GM15510 (cell line): ENCODE measurements around the gene CCDC185.

ENCODE experiments used
- POLR2A ChIP-seq: IDR thresholded peaks from 3 replicates; pipeline ENCODE4 v1.6.1; 2011; ENCODE audit warnings: borderline replicate concordance; ENCODE audit not compliant: insufficient read length; ENCODE audit errors: extremely low read depth

The CCDC185 gene

DNA sequence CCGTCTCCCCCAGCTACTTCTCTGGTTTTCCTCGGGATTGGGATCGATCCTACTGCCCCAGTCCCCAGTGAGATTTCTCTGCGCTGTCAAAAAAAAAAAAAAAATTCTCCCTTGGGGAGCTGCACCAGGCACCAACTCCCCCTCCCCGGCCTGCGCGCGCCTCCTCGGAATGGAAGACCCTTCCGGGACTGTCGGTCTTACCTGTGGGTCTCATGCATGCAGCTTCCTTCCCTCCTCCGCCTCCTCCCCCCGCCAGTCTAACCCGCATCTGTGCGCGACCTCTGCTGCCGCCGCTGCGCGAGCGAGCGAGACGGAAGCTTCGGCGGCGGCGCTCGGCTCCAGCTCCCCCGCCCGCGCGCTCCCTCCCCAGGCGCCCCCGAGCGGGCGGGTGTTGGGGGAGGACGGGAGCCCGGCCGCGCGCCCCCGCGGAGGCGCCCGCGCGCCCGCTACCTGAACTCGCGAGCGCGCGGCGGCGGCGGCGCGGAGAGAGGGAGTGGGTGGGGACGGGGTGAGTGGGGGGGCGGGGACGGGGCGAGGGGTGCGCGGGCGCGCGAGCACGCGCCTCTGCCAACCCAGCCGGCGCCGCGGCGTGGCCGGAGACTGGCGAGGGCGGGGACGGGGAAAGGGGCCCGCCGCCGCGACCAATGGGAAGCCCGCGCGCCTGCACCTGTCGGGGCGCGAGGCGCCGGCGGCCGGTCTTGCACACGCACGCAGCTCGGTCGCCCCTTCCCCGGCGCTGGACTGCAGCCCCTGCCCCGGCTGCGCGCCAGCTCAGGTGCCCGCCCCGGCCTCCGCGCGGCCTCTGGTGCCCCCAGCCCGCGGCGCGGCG, 29.1 kb upstream of the CCDC185 start, which contains the start of gene SUSD4:
Gene SUSD4, minus strand, starts transcription at position 321 of the 829 bp plus-strand sequence. CDS start 751 bp downstream, outside the sequence.
- no peak for TF ChIP-seq POLR2A

DNA sequence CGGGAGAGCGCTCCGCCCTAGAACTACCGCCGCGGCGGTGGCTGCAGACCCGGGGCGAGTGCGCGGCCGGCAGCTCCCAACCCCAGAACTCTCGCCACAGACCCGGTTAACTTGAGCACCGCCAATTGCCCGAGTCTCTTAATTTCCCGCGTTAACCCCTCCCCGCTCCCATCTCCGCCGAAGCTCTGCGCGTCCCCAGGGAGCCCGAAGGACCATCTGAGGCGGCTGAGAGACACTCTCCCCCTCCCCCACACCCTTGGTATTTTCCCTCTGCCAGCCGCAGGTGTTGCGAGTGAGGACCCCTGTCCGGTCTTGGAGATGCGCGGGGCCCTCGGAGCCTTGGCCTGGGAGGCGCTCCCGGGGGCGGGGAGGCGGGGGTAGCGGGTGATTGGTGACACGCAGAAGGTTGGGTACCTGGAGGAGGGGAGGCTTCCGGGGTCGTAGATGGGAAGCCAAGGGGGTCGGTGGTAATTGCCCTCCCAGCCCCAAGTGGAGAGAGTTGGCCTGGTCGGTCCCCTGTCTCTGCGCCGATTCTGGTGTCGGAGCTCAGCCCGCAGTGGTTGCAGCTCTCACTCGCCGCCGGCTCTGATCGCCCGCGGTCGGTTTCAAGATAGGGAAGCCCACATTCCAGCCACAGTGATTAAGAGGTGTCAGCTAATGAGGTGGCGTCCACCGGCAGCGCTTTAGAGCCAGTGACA, 28.4 kb upstream of the CCDC185 start:
- TF ChIP-seq POLR2A: no peak

DNA sequence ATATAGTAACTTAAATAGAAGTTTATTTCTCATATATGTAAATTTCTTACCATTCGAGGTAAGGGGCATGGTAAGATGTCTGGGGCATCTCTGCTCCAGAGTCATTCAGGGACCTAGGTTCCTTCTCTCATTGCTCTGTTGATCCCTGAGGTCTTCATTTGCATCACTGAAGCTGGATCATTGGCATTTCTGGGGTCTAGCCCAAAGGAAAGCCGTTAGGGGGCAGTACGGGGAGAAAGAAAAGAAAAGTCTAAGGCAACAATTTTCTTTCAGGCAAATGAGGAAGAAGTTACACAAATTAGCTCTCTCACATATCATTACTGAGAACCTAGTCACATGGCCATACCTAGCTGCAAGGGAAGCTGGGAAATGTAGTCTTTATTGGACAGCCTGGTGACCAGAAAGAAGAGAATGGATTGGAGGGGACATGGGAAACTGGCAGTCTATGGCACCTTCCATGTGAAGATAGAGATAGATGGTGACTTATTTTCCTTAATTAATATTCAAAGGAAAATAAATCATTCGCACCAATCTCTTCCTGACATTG, 19.1 kb upstream of the CCDC185 start:
- no peak for TF ChIP-seq POLR2A

- no peak for TF ChIP-seq POLR2A
These were observed 14.5 kb upstream of the CCDC185 start for GRCh38 chr1:223378754-223379153.

DNA sequence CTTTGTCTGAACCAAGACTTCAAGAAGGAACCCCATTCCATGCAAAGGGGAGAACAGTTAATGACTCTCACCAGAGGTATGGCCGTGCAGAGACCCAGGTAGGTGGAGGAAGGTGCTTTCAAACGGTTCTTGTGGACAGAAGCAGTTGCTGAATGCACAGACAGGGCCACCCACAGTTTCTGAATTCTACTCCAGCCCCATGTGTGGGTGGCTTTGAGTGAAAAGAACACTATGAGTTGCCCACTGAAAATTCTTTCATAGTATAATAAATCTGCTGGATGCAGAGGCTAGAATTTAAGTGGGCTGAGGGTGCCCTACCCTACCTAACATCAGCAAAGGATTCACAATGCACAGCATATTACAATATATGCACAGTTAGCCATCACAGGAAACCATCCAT, 7.2 kb upstream of the CCDC185 start:
- TF ChIP-seq POLR2A: no peak

DNA sequence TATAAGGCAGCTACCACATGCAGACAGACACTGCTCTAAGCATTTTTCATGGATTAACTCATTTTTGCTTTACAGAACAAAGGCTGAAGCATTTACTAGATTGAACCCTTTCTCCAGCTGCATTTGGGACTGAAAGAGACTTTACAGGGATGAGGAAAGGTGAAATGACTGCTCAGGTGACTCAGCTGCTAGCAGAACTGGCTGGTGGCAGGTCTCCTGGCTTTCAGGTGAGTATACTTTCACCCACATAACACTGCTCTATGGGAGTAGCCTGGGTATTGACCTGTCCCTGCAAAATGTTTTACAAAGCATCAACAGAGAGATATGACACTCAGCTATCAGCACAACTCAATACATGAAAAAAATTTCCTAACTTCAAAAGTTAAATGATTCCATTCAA, 2.6 kb upstream of the CCDC185 start:
- no peak for TF ChIP-seq POLR2A

DNA sequence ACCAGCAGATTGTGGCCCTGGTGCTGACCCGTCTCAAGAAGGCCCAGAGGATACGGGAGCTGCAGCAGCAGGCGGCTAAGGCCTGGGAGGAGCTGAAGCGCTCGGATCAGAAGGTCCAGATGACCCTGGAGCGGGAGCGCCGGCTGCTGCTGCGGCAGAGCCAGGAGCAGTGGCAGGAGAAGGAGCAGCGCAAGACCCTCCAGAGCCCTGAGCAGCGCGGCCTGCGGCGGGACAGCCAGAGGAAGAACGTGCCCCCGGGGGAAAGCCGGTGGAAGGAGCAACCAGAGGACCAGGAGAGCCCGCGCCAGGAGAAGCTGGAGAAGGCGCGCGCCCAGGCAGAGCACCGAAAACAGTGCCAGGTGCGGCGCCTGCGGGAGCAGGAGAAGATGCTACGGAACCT, 1.0 kb downstream of the CCDC185 start:
- no peak for TF ChIP-seq POLR2A

- no peak for TF ChIP-seq POLR2A
These were observed 1.5 kb downstream of the CCDC185 start for GRCh38 chr1:223394706-223395105.

- no peak for TF ChIP-seq POLR2A
These were observed 8.9 kb downstream of the CCDC185 start for GRCh38 chr1:223401873-223402789.

GRCh38 chr1:223402790-223403142, 9.6 kb downstream of the CCDC185 start:
- TF ChIP-seq POLR2A: no peak

GRCh38 chr1:223403184-223403815, 10.1 kb downstream of the CCDC185 start:
- no peak for TF ChIP-seq POLR2A

GRCh38 chr1:223405507-223405906, 12.3 kb downstream of the CCDC185 start:
- no peak for TF ChIP-seq POLR2A

GRCh38 chr1:223410036-223410435, 16.8 kb downstream of the CCDC185 start:
- TF ChIP-seq POLR2A: no peak

GRCh38 chr1:223411309-223411708, 18.1 kb downstream of the CCDC185 start:
- TF ChIP-seq POLR2A: no peak
